ACC112 (cell line): ENCODE measurements around the gene PPFIA1.

Source experiments
- H2AFZ ChIP-seq: fragments of 200-600 bp; sonication (generic); one replicate; pipeline ENCODE4 v1.6.0; 2017; ENCODE audit warnings: antibody characterized with exemption, low read length; ENCODE audit not compliant: unreplicated experiment
- H3K27ac ChIP-seq: fragments of 200-600 bp; sonication (generic); 2 replicates; pipeline ENCODE4 v1.5.1; 2014; ENCODE audit warnings: low read depth, mild to moderate bottlenecking, antibody characterized with exemption, low read length, moderate library complexity
- H3K27me3 ChIP-seq: fragments of 200-600 bp; sonication (generic); 2 replicates; pipeline ENCODE4 v1.6.1; 2014; ENCODE audit warnings: mild to moderate bottlenecking, antibody characterized with exemption, low read length, moderate library complexity, mixed read lengths; ENCODE audit not compliant: insufficient read depth
- H3K36me3 ChIP-seq: fragments of 200-600 bp; sonication (generic); 2 replicates; pipeline ENCODE4 v1.6.1; 2016; ENCODE audit warnings: mild to moderate bottlenecking, antibody characterized with exemption, low read length, moderate library complexity, mixed read lengths; ENCODE audit not compliant: insufficient read depth
- H3K4me1 ChIP-seq: fragments of 200-600 bp; sonication (generic); one replicate; pipeline ENCODE4 v1.6.1; 2016; ENCODE audit warnings: low read length, mixed read lengths; ENCODE audit not compliant: insufficient read depth, unreplicated experiment, control insufficient read depth
- H3K4me3 ChIP-seq: fragments of 200-600 bp; sonication (generic); 2 replicates; pipeline ENCODE4 v1.5.1; 2014; ENCODE audit warnings: mild to moderate bottlenecking, low read depth, low read length
- H3K79me2 ChIP-seq: fragments of 200-600 bp; sonication (generic); one replicate; pipeline ENCODE4 v1.6.0; 2016; ENCODE audit warnings: low read length; ENCODE audit not compliant: control insufficient read depth, unreplicated experiment, insufficient read depth

Gene PPFIA1

GRCh38 chr11:70353329-70353728 lies 82.8 kb downstream of the PPFIA1 start:
- no peaks in the 10 kb centered on the region for H3K4me1 ChIP-seq
- no peaks in the 10 kb centered on the region for H3K79me2 ChIP-seq
- H3K27me3 ChIP-seq: no peaks in the 10 kb centered on the region
- no peak overlapping the region for H2AFZ ChIP-seq
- H3K4me3 ChIP-seq: no peak overlapping the region
- H3K36me3 ChIP-seq: peaks cover 24% of the 10 kb centered on the region; the same call in 1 of the 2 replicates
- H3K27ac ChIP-seq: no peak overlapping the region

- H2AFZ ChIP-seq: no peak overlapping the region
- H3K4me3 ChIP-seq: no peak overlapping the region
- H3K27me3 ChIP-seq: no peaks in the 10 kb centered on the region
- H3K4me1 ChIP-seq: no peaks in the 10 kb centered on the region
- no peaks in the 10 kb centered on the region for H3K79me2 ChIP-seq
- no peak overlapping the region for H3K27ac ChIP-seq
- peaks cover 27% of the 10 kb centered on the region; the same call in 1 of the 2 replicates for H3K36me3 ChIP-seq
Measured at GRCh38 chr11:70353900-70354568, 83.5 kb downstream of the PPFIA1 start.

- H2AFZ ChIP-seq: no peak overlapping the region
- no peaks in the 10 kb centered on the region for H3K79me2 ChIP-seq
- no peak overlapping the region for H3K27ac ChIP-seq
- peaks cover 24% of the 10 kb centered on the region; the same call in 1 of the 2 replicates for H3K36me3 ChIP-seq
- no peaks in the 10 kb centered on the region for H3K4me1 ChIP-seq
- H3K4me3 ChIP-seq: no peak overlapping the region
- H3K27me3 ChIP-seq: no peaks in the 10 kb centered on the region
Measured at GRCh38 chr11:70354629-70355028, 84.1 kb downstream of the PPFIA1 start.

- no peak overlapping the region for H3K4me3 ChIP-seq
- no peak overlapping the region for H3K27ac ChIP-seq
- no peak overlapping the region for H2AFZ ChIP-seq
- H3K27me3 ChIP-seq: no peaks in the 10 kb centered on the region
- peaks cover 29% of the 10 kb centered on the region for H3K36me3 ChIP-seq
- H3K4me1 ChIP-seq: no peaks in the 10 kb centered on the region
- peaks cover 2% of the 10 kb centered on the region for H3K79me2 ChIP-seq
Measured at GRCh38 chr11:70358753-70359152, 88.3 kb downstream of the PPFIA1 start.

- Histone ChIP-seq H2AFZ (no peak overlapping the region), H3K27ac (no peak overlapping the region), H3K79me2 (peaks cover 2% of the 10 kb centered on the region), H3K36me3 (peaks cover 29% of the 10 kb centered on the region), H3K27me3 (no peaks in the 10 kb centered on the region), H3K4me3 (no peak overlapping the region), H3K4me1 (no peaks in the 10 kb centered on the region)
Measured at GRCh38 chr11:70359451-70360205, 89.1 kb downstream of the PPFIA1 start.

GRCh38 chr11:70360211-70360610 lies 89.7 kb downstream of the PPFIA1 start:
- Histone ChIP-seq H3K27me3 (no peaks in the 10 kb centered on the region), H3K36me3 (peaks cover 30% of the 10 kb centered on the region), H2AFZ (no peak overlapping the region), H3K4me1 (no peaks in the 10 kb centered on the region), H3K4me3 (no peak overlapping the region), H3K79me2 (peaks cover 2% of the 10 kb centered on the region), H3K27ac (no peak overlapping the region)

- Histone ChIP-seq H3K4me1 (no peaks in the 10 kb centered on the region), H3K4me3 (no peak overlapping the region), H3K27ac (no peak overlapping the region), H3K36me3 (peaks cover 34% of the 10 kb centered on the region), H3K27me3 (no peaks in the 10 kb centered on the region), H2AFZ (no peak overlapping the region), H3K79me2 (peaks cover 2% of the 10 kb centered on the region)
Measured at GRCh38 chr11:70364178-70364577, 93.7 kb downstream of the PPFIA1 start.

- H3K4me1 ChIP-seq: no peaks in the 10 kb centered on the region
- no peak overlapping the region for H3K27ac ChIP-seq
- H3K79me2 ChIP-seq: peaks cover 2% of the 10 kb centered on the region
- H3K4me3 ChIP-seq: no peak overlapping the region
- H2AFZ ChIP-seq: no peak overlapping the region
- no peaks in the 10 kb centered on the region for H3K27me3 ChIP-seq
- peaks cover 35% of the 10 kb centered on the region for H3K36me3 ChIP-seq
Measured at GRCh38 chr11:70364745-70365543, 94.5 kb downstream of the PPFIA1 start.

GRCh38 chr11:70365544-70365927 lies 95.0 kb downstream of the PPFIA1 start:
- Histone ChIP-seq H3K27ac (no peak overlapping the region), H3K36me3 (peaks cover 35% of the 10 kb centered on the region), H2AFZ (no peak overlapping the region), H3K4me1 (no peaks in the 10 kb centered on the region), H3K27me3 (no peaks in the 10 kb centered on the region), H3K4me3 (no peak overlapping the region), H3K79me2 (peaks cover under 1% of the 10 kb centered on the region)

GRCh38 chr11:70367071-70367470 lies 96.6 kb downstream of the PPFIA1 start:
- Histone ChIP-seq H3K79me2 (peaks cover 6% of the 10 kb centered on the region), H3K27me3 (no peaks in the 10 kb centered on the region), H3K36me3 (peaks cover 40% of the 10 kb centered on the region), H3K4me1 (no peaks in the 10 kb centered on the region), H3K4me3 (no peak overlapping the region), H3K27ac (no peak overlapping the region), H2AFZ (no peak overlapping the region)
